ENCODE data around the gene CAMK1. TPM values are rescaled to one million over a fixed set of nuclear protein-coding genes. Genes with fewer than 3 reads are reported as not detected.
"Not testable (repeated sequence)": the region's sequence is repeated elsewhere in the genome, so short reads cannot be mapped to it uniquely, and the experiment has no call there.

Gene CAMK1
- total RNA-seq, 1 experiment from 2014 or later = 5.8 TPM

DNA sequence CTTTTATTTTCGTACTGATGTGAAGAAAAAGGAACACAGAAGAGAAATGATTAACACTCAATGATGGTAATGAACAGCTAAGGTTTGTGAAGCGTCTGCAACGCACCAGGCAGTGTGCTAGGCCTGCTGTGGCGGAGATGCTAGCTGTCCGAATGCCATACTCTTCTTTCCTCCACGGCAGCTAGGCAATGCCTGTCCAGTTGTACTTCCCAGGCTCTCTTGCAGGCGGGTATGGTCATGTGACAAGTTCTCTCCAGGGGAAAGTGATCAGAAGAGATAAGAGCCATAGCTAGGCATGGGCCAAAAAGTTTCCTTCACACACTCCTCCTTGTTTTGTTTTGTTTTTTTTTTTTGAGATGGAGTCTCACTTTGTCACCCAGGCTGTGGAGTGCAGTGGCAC, 15.9 kb upstream of the CAMK1 start:
- Histone ChIP-seq H3K4me3 (no peak overlapping the region), H3K9me3 (replicated peaks) (no peaks in the 10 kb centered on the region), H3K27ac (no peak overlapping the region), H3K27me3 (no peaks in the 10 kb centered on the region), H3K4me1 (no peaks in the 10 kb centered on the region), H3K36me3 (peaks cover 21% of the 10 kb centered on the region)
- no peak for DNase-seq

DNA sequence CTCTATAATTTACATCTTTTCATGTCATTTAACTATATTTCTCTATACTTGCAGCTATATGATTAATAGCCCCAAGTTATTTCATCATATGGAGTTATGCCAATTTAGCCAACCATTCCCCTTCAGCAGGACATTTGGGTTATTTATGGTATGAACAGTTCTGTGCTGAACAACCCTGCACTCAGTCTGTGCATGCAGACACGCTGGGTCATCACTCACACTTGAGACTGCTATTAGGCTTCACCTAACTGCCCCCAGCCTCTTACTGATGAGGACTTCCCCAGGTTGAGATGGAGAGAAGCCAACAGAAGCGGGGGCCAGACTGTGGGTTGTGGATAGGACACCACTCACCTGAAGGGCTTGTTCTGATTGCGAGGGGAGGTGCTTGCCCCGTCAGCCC, 15.2 kb upstream of the CAMK1 start:
- H3K4me3 ChIP-seq = no peak overlapping the region
- no peaks in the 10 kb centered on the region for H3K9me3 ChIP-seq (replicated peaks)
- peaks cover 21% of the 10 kb centered on the region for H3K36me3 ChIP-seq
- no peak overlapping the region for H3K27ac ChIP-seq
- no peaks in the 10 kb centered on the region for H3K4me1 ChIP-seq
- no peak for DNase-seq
- H3K27me3 ChIP-seq = no peaks in the 10 kb centered on the region

- no peak overlapping the region for H3K4me3 ChIP-seq
- peaks cover 16% of the 10 kb centered on the region for H3K36me3 ChIP-seq
- H3K27me3 ChIP-seq = no peaks in the 10 kb centered on the region
- no peak overlapping the region for H3K27ac ChIP-seq
- no peaks in the 10 kb centered on the region for H3K9me3 ChIP-seq (replicated peaks)
- H3K4me1 ChIP-seq = no peaks in the 10 kb centered on the region
- DNase-seq = no peak
Observed at GRCh38 chr3:9783954-9784353, 14.2 kb upstream of the CAMK1 start.

DNA sequence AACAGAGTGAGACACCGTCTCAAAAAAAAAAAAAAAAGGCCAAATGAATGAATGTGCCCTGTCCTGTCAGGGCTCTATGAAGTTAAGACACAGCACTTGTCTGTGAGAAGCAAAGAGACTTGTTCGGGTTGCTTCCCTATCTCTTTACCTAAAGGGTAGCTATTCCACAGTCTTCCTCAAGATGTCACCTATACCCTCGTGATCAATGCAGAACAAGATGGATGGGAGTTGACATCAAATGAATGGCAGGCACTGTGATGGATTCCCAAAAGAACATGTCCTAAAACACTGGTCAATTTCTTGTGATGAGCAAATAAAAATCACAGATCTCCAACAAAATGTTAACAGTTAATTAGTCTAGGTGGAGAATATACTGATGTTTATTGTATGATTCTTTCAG, 13.0 kb upstream of the CAMK1 start:
- H3K9me3 ChIP-seq (replicated peaks) = no peaks in the 10 kb centered on the region
- no peak for DNase-seq
- H3K27ac ChIP-seq = no peak overlapping the region
- H3K4me1 ChIP-seq = no peaks in the 10 kb centered on the region
- H3K27me3 ChIP-seq = no peaks in the 10 kb centered on the region
- H3K4me3 ChIP-seq = no peak overlapping the region
- H3K36me3 ChIP-seq = peaks cover 16% of the 10 kb centered on the region

- Histone ChIP-seq H3K4me1 (no peaks in the 10 kb centered on the region), H3K36me3 (peaks cover 16% of the 10 kb centered on the region), H3K27ac (no peak overlapping the region), H3K27me3 (no peaks in the 10 kb centered on the region), H3K4me3 (no peak overlapping the region), H3K9me3 (replicated peaks) (no peaks in the 10 kb centered on the region)
- no peak for DNase-seq
Observed at GRCh38 chr3:9781978-9782603, 12.3 kb upstream of the CAMK1 start.

- Histone ChIP-seq H3K9me3 (replicated peaks) (no peaks in the 10 kb centered on the region), H3K4me1 (no peaks in the 10 kb centered on the region), H3K4me3 (no peak overlapping the region), H3K36me3 (peaks cover 16% of the 10 kb centered on the region), H3K27me3 (no peaks in the 10 kb centered on the region), H3K27ac (no peak overlapping the region)
- DNase-seq = no peak
Observed at GRCh38 chr3:9781551-9781950, 11.8 kb upstream of the CAMK1 start.

DNA sequence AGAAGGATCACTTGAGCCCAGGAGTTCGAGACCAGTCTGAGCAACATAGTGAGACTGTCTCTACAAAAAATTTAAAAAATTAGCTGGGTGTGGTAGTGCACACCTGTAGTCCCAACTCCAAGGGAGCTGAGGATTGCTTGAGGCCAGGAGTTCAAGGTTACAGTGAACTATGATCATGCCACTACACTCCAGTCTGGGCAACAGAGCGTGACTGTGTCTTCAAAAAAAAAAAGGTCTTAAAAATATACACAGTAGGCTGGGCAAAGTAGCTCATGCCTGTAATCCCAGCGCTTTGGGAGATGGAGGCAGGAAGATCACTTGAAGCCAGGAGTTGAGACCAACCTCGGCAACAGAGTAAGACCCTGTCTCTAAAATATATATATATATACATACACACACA, 11.2 kb upstream of the CAMK1 start:
- H3K9me3 ChIP-seq (replicated peaks) = no peaks in the 10 kb centered on the region

DNA sequence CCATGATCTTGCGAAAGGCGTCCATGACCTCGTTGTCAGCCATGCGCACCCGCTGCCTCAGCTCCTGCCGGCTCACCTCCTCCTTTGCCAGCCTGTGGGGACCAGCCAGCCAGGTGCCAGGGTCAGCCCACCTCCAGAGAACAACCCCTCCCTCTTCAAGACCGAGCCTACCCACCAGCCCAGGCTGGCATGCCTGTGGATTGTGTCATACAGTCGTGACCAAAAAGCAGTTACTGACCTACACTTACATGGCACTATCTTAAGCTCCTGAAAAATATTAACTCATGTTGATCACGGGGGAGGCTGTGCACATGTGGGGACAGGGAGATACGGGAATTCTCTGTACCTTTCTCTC, 10.7 kb upstream of the CAMK1 start:
- H3K27me3 ChIP-seq = no peaks in the 10 kb centered on the region
- no peak for DNase-seq
- no peaks in the 10 kb centered on the region for H3K4me1 ChIP-seq
- no peak overlapping the region for H3K27ac ChIP-seq
- peaks cover 10% of the 10 kb centered on the region for H3K36me3 ChIP-seq
- H3K9me3 ChIP-seq (replicated peaks) = no peaks in the 10 kb centered on the region
- no peak overlapping the region for H3K4me3 ChIP-seq

More for the DNA sequence above, 11.2 kb upstream of the CAMK1 start:
- no peaks in the 10 kb centered on the region for H3K4me1 ChIP-seq
- H3K4me3 ChIP-seq = no peak overlapping the region
- no peak for DNase-seq
- H3K36me3 ChIP-seq = peaks cover 14% of the 10 kb centered on the region
- no peak overlapping the region for H3K27ac ChIP-seq
- no peaks in the 10 kb centered on the region for H3K27me3 ChIP-seq

- no peak for DNase-seq
Observed at GRCh38 chr3:9779721-9780457, 10.1 kb upstream of the CAMK1 start.

DNA sequence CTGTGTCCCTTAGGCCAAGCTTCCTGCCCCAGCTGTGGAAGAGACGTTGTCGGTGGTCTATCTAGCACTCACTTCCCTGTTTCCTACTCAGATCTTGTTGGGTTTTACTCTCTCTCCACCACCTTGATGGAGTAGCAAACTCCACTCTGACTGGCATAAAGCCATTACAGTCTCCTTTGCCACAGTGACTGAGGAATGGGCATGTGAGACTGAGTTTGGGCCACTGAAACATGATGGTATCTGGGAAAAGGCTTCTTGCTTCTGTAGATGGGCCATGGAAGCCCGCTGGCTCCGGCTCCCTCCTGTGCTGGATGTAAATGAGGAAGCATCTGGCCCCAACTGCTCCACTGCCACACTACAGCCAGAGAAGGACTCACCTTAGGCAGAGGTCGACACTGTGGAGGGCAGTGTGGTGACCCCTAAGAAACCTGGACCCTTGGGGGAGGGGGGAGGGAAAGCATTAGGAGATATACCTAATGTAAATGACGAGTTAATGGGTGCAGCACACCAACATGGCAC, 9.4 kb upstream of the CAMK1 start:
- H3K36me3 ChIP-seq = 0 out of 2 replicates have a peak, but pooled peaks cover under 1% of the 10 kb centered on the region
- no peak for DNase-seq
- no peaks in the 10 kb centered on the region for H3K4me1 ChIP-seq
- no peaks in the 10 kb centered on the region for H3K9me3 ChIP-seq (replicated peaks)
- no peak overlapping the region for H3K4me3 ChIP-seq
- H3K27me3 ChIP-seq = no peaks in the 10 kb centered on the region
- H3K27ac ChIP-seq = no peak overlapping the region

More at GRCh38 chr3:9779721-9780457, 10.1 kb upstream of the CAMK1 start:
- H3K4me1 ChIP-seq = no peaks in the 10 kb centered on the region
- peaks cover 5% of the 10 kb centered on the region; the same call in 1 of the 2 replicates for H3K36me3 ChIP-seq
- H3K9me3 ChIP-seq (replicated peaks) = no peaks in the 10 kb centered on the region
- no peak overlapping the region for H3K4me3 ChIP-seq
- H3K27me3 ChIP-seq = no peaks in the 10 kb centered on the region
- no peak overlapping the region for H3K27ac ChIP-seq

DNA sequence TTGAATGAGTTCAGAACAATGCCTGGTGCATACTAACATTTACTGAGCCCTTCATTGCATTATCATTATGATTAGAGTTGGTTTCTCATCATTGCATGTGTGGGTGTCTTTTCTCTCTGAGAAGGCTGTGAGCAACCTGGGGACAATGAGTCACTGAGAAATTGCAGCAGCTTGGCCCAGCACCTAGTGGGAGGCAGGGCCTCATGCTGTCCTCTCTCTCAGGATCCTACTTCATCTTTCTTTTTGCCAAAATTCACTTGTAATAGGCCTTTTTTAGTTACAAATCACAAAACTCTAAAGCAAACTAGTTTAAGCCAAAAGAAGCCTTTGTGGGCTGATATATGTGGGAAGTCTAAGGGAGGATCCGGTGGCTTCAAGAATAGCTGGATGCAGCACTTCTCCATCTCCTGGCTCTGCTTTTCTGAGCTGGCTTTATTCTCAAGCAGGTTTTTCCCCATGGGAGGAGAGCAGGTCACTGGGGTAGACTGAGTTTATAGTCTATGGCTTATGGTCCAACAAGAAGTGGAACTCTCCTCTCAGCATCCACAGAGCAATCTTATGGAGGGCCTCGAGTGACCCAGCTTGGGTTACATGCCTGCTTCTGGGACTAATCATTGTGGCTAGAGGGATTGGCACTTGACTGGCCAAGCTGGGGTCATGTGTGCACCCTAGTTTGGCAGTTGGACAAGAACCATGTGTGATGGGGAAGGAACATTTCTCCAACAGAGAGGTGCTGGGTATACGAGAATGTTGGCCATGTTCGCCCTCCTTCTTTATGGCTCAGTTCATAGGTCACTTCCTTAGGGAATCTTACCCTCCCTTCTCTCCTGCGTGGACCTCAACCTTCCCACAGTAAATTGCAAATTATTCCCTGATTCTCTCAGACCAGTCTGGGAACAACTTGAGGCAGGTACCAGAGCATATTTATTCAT, 8.7 kb upstream of the CAMK1 start:
- no peak overlapping the region for H3K4me3 ChIP-seq
- no peaks in the 10 kb centered on the region for H3K27me3 ChIP-seq
- H3K27ac ChIP-seq = no peak overlapping the region
- no peak for DNase-seq
- no peaks in the 10 kb centered on the region for H3K36me3 ChIP-seq
- H3K4me1 ChIP-seq = no peaks in the 10 kb centered on the region
- no peaks in the 10 kb centered on the region for H3K9me3 ChIP-seq (replicated peaks)

DNA sequence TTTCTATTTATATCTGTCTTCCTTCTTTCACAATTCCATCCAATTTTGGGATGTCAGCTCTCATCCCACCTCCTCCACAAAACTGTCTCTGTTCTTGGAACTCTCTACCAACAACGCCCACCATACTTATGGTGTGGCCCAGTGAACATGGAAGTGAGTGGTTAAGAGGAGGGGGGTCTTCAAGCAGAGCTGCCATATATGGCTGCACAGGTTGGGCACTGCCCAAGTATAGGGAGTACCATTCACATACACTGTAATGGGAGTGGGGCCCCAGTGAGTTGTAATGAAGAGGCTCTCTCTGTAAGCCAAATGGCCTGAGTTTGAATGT, 7.9 kb upstream of the CAMK1 start:
- no peak for DNase-seq
- Histone ChIP-seq H3K4me1 (no peaks in the 10 kb centered on the region), H3K27me3 (no peaks in the 10 kb centered on the region), H3K36me3 (no peaks in the 10 kb centered on the region), H3K27ac (no peak overlapping the region), H3K9me3 (replicated peaks) (no peaks in the 10 kb centered on the region), H3K4me3 (no peak overlapping the region)

- Histone ChIP-seq H3K36me3 (no peaks in the 10 kb centered on the region), H3K4me3 (no peak overlapping the region), H3K9me3 (replicated peaks) (no peaks in the 10 kb centered on the region), H3K27ac (no peak overlapping the region), H3K27me3 (no peaks in the 10 kb centered on the region), H3K4me1 (no peaks in the 10 kb centered on the region)
- DNase-seq = no peak
Observed at GRCh38 chr3:9776896-9777693, 7.3 kb upstream of the CAMK1 start.

DNA sequence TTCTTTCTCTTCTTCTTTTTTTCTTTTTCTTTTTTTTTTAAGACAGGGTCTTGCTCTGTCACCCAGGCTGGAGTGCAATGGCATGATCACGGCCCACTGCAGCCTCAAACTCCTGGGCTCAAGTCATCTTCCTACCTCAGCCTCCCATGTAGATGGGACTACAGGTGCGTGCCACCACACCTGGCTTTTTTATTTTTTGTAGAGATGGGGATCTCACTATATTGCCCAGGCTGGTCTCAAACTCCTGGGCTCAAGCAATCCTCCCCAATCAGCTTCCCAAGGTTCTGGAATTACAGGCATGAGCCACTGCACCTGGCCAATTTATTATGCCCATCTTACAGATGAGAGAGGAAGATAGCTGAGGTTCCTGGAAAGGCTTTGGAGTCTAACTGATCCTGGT, 1.3 kb upstream of the CAMK1 start:
- H3K4me3 ChIP-seq; H3K4me1 ChIP-seq; H3K27ac ChIP-seq; DNase-seq; H3K9me3 ChIP-seq (replicated peaks); H3K36me3 ChIP-seq; H3K27me3 ChIP-seq: not testable (repeated sequence)
